GM19395 (cell line): ENCODE measurements around the gene BDH1.

Experiments used
- ATAC-seq: cut with Tn5 transposase; IDR thresholded peaks from one replicate; pipeline ENCODE4 v1.9.1; 2021; ENCODE audit warnings: mild to moderate bottlenecking, moderate library complexity; ENCODE audit not compliant: unreplicated experiment

Gene BDH1

GRCh38 chr3:197508461-197508860 lies 47.3 kb downstream of the BDH1 start:
- no peak for ATAC-seq

GRCh38 chr3:197508051-197508451 lies 47.7 kb downstream of the BDH1 start:
- no peak for ATAC-seq

GRCh38 chr3:197507541-197507940 lies 48.2 kb downstream of the BDH1 start:
- ATAC-seq, result no peak

DNA sequence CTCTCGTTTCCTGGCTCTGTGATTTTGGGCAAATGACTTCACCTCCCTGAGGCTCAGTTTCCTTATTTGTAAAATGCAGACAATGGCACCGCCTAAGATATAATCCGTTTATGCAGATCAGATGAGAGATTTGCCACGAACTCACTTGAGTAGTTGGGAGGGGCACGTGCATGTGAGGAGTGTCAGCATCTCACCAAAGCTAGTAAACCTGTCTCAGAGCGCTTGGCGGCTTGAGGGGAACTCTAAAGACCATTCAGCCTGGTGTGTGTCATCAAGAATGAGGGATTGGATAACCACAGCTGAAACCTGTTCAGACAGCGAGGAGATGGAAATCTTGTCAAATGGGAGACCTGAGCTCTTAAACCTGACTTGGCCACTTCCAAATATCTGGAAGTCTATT lies 48.7 kb downstream of the BDH1 start:
- ATAC-seq, result no peak

GRCh38 chr3:197505796-197506548 lies 49.8 kb downstream of the BDH1 start:
- ATAC-seq, result no peak

DNA sequence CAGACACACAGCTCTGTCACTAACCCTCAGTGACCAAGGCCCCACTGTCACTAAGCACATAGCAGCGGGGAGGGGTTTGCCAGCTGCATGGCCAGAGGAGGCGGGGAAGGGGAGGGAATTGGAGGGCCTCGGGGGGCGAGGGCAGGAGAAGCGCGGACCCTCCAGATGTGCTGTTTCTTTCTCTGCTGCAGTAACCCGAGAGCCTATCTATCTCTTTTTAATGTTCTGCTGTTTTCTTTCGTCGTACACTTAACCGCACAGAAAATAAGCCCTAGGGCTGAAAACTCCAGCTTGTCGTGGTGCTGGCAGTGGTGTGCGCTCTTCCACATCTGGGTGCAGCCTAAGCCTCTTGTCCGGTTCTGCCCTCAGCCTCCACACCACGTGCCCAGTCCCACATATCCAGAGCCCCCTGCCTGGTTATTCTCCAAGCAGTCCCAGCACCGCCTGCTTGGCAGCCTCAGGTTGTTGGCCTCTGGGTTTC lies 51.1 kb downstream of the BDH1 start:
- no peak for ATAC-seq

- no peak for ATAC-seq
These were observed 51.5 kb downstream of the BDH1 start for GRCh38 chr3:197504229-197504628.

GRCh38 chr3:197503652-197504051 lies 52.1 kb downstream of the BDH1 start:
- no peak for ATAC-seq

DNA sequence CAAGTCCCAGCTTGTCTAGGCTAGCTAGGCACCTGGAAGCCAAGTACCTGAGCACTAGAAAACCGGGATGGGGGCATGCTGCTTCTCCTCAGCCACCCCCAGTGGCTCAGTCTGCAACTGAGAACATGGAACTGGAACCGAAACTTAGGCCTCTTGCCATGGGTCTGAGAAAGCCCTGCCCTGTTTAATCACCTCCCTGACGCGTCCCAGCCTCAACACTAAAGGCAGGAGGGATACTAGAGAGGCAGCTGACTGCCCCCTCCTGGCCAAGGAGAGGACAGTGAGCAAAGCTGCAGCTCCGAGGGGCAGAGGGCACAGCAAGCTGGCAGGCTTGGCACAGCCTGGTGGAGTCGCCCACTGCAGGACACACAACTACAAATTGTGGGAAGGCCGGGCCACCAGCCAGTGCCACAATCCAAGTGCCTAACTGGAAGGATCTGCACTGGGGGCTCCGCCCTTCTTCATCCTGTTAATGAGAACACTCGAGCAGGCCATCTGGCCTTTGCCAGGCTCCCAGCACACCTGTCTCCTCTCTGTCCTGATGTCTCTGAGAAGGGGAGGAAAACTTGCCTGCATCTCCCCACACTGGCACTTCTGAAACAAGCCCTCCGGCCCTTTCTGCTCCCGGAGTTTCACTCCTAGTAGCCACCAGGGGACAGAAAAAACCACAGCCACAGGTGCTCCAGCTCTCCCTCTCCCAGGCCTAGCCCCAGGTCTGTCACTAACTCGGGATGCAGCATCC lies 53.7 kb downstream of the BDH1 start:
- no peak for ATAC-seq

GRCh38 chr3:197501496-197501878 lies 54.3 kb downstream of the BDH1 start:
- no peak for ATAC-seq

- no peak for ATAC-seq
These were observed 55.0 kb downstream of the BDH1 start for GRCh38 chr3:197500812-197501211.

- no peak for ATAC-seq
These were observed 56.3 kb downstream of the BDH1 start for GRCh38 chr3:197499427-197499826.

DNA sequence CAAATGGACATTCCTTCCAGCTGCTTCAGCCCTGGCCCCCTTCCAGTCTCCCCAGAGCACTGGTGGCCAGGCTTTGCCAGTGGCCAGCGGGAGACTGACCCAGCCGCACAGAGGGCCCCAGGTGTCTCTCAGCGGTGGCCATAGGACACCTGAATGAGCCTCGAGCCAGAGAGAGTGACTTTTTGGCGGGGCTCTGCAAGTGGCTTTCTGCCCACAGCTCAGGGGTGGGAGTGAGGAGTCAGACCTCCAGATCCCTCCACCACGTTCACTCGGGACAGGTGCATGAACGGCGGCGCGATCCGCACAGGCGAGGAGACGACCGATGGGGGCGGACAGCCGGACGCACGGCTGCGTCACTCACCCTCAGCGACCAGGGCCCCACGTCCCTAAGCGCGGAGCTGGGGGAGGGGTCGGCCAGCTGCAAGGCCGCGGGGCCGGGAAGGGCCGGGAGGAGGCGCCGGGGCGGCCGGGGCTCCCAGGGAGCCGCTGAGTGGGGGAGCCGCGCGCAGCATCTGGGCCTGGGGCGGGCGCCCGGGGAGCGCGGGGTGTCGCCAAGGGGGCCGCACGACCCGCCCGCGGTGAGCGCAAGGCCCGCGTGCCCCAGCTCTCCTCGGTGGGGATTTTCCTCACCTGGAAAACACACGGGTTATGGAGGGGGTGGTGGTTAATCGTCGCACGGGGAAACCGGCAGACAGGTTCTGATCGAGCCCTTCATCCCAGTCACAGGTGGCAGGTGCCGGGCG lies 57.1 kb downstream of the BDH1 start:
- no peak for ATAC-seq

DNA sequence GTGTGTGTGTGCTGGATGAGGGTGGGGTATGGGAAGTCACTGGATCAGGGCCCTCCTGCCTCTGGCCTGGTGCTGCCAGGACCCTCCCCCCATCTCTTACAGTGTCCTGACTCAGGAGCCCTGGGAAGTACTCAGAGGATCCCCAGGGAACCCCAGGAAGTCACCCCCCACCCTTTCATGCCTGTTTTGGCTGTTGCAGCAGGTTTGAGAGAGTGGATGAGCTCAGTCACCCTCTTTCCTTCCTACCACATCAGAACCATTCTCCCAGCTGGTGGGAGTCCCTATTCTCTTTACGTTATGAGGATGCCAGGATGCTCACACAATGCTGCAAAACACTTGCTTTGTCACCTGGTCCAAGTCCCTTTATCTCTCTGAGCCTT lies 59.0 kb downstream of the BDH1 start:
- no peak for ATAC-seq

DNA sequence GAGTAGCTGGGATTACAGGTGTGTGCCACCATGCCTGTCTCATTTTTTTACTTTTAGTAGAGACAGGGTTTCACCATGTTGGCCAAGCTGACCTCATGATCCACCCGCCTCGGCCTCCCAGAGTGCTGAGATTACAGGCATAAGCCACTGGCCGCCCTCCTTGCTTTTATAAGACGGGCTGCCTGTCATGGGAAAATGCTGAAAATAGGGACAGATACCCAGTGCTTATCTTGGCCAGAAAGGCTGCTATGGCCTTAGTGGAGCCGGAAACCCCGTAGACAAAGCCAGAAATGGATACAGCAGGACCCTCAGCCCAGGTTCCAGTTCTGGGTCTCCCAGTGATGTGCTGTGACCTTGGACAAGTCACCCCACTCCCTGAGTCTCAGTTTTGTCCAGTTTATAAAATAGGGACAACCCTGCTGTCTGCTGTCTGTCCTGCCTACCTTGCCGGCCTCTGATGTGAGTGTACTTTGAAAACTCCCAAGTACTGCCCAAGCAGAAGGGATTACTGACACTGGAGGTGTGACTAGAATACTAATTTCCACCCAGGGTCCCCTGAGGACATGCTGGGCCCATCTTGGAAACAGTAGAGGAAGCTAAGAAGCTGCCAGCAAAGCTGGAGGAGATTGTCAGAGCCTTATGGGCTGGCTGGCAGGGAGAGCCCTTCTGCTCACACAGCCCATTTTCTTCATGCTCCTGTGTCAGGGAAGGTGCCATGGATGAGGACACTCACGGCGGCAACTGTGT lies 59.6 kb downstream of the BDH1 start:
- ATAC-seq, result no peak

- no peak for ATAC-seq
These were observed 60.3 kb downstream of the BDH1 start for GRCh38 chr3:197495499-197495898.

- ATAC-seq, result no peak
These were observed 60.7 kb downstream of the BDH1 start for GRCh38 chr3:197495059-197495455.

DNA sequence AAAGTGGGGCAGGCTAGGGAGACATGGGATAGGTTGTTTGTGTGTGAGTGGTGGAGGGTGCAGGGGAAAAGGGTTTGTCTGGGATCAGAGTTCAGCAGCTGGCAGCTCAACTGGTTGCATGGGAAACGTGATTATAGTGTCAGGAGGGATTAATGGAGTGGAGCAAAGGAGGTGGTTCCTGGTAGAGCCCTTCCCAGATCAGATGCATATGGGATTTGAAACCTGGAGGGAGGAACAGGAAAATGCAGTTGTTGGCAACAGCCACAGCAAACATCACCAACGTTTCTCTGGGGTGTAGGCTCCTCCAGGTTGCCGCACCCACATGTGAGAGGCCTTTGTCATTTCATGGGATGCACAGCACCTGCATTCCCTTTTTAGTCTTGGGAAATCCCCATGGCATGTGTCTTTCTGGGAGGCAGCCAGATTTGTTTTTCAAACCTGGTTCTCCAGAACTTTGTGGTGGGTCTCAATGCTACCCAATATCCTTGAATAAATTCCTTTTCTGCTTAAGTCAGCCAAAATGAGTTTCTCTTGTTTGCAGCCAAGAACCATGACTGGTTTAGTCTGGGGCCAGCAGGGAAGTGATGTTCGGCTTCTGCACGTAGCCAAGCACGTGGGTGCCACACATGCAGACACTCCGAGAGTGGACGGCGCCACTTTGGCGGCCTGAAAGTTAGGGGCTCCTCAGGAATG lies 61.3 kb downstream of the BDH1 start:
- no peak for ATAC-seq

GRCh38 chr3:197493049-197493448 lies 62.7 kb downstream of the BDH1 start:
- ATAC-seq, result no peak

- no peak for ATAC-seq
These were observed 63.7 kb downstream of the BDH1 start for GRCh38 chr3:197491923-197492664.
